Transverse colon (tissue), 4 donors: ENCODE measurements around the gene RHOJ. TPM values are rescaled to one million over a fixed set of nuclear protein-coding genes. Genes with fewer than 3 reads are reported as not detected.

ENCODE experiments used
- DNase-seq: peaks from one replicate; pipeline ENCODE4 v3.0.0-alpha.2; 2019
- H3K27ac ChIP-seq, 4 donors: fragments of 200-600 bp; sonication (generic); 2 replicates each; pipeline ENCODE4 v1.5.1; 2016 to 2018; ENCODE audit warnings: inconsistent platforms in 4 of 4
- H3K27me3 ChIP-seq: fragments of 200-600 bp; sonication (generic); 2 replicates; pipeline ENCODE4 v1.5.1; 2017; ENCODE audit warnings: inconsistent platforms
- H3K36me3 ChIP-seq, 4 donors: fragments of 200-600 bp; sonication (generic); 2 replicates each; pipeline ENCODE4 v1.5.1; 2017 to 2019; ENCODE audit warnings: inconsistent platforms in 4 of 4
- H3K4me1 ChIP-seq, 4 donors: fragments of 200-600 bp; sonication (generic); 2 replicates each; pipeline ENCODE4 v1.5.1; 2017 to 2020; ENCODE audit warnings: inconsistent platforms in 4 of 4
- H3K4me3 ChIP-seq, 4 donors: fragments of 200-600 bp; sonication (generic); 1 replicate in 1 of 4; 2 replicates in 3 of 4; pipeline versions ENCODE4 v1.5.1 to v1.6.1; 2017 to 2019; ENCODE audit warnings: inconsistent platforms in 4 of 4
- H3K9me3 ChIP-seq, 2 donors: fragments of 200-600 bp; sonication (generic); 2 replicates each; pipeline ENCODE4 v1.5.1; 2017 to 2019; ENCODE audit warnings: inconsistent platforms in 2 of 2
- CTCF ChIP-seq, 5 experiments: fragments of 200-600 bp in 3 of 5; fragments of 450-650 bp in 2 of 5; sonication (generic) in 3 of 5; IDR thresholded peaks; 1 replicate in 2 of 5; 2 replicates in 3 of 5; pipeline ENCODE4 v1.5.1; 2016 to 2017; ENCODE audit warnings: antibody characterized with exemption in 5 of 5, inconsistent platforms in 3 of 5, mild to moderate bottlenecking in 2 of 5, moderate library complexity in 1 of 5
- EP300 ChIP-seq: sonication (generic); formaldehyde crosslinking; IDR thresholded peaks from one replicate; pipeline ENCODE4 v1.6.1; 2017; ENCODE audit warnings: antibody characterized with exemption, low read depth
- POLR2A ChIP-seq: fragments of 450-650 bp; IDR thresholded peaks from one replicate; pipeline ENCODE4 v1.6.1; 2016; ENCODE audit warnings: antibody characterized with exemption, mild to moderate bottlenecking, moderate library complexity
- POLR2AphosphoS5 ChIP-seq, 3 donors: sonication (generic); formaldehyde crosslinking; IDR thresholded peaks; one replicate each; pipeline ENCODE4 v1.6.1; 2016; ENCODE audit warnings: antibody characterized with exemption in 3 of 3
- WGBS, 2 donors: methylation state at CpG; one replicate each; pipeline ENCODE4 v1.1.5; 2018; ENCODE audit warnings: low coverage in 1 of 2; 5-methylcytosine and 5-hydroxymethylcytosine counted together
- in situ Hi-C, 4 donors: fragments of 200-750 bp; cut with MboI; loops; one replicate each; pipeline versions ENCODE4 v1.15.0 to v1.15.1; 2017; ENCODE audit warnings: low sequenced_read_pairs in 3 of 4, low pct_ligation_motif_present in 1 of 4, low pct_unique_long_range_greater_than_20kb in 1 of 4
- intact Hi-C: fragments of 100-400 bp; cut with DNase I; formaldehyde crosslinking; loops from one replicate; pipeline ENCODE4 v1.15.1; 2023; ENCODE audit warnings: low total_unique reads
- total RNA-seq, 4 donors: library from RNA; depleted of rRNA; stranded (reverse); fragments of >200 nt; gene quantifications; one replicate each; pipeline ENCODE4 v1.1.0, GENCODE V29; 2016

Gene RHOJ
- total RNA-seq, 4 donors from 2014 or later, result 2.9 to 23.7 (median 12.7) TPM

DNA sequence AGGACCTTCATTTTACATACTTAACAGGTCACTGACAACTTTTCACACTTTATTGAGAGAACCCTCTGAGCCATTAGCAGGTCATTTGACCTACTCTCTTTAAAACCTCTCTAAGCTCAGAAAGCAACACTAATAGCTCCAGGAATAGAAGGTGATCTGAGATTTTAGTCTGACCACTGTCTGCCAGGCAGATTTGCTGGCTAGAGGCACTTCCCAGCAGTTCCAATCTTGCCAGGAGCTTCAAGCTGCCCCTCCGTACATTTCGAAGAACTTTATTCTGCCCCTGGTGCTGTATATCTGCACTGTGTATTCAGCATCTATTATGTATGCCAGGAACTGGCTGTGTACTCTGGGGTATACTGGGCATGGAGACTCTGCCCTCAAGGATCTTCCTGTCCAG, 58.2 kb downstream of the RHOJ start:
- Histone ChIP-seq H3K9me3 (no peaks in the 10 kb centered on the region), H3K36me3 (no peaks in the 10 kb centered on the region), H3K4me1 (no peaks in the 10 kb centered on the region), H3K4me3 (no peak overlapping the region), H3K27me3 (no peaks in the 10 kb centered on the region), H3K27ac (no peak overlapping the region)
- TF ChIP-seq POLR2AphosphoS5 (IDR thresholded peaks at IDR 0.05) (no peak), CTCF (IDR thresholded peaks at IDR 0.05) (no peak), EP300 (no peak), POLR2A (no peak)
- in situ Hi-C loops, result loop anchor here in 2 of 4 donors (25.0 kb wide), 1 partner anchor 1075 kb away; no protein-coding TSS in a partner anchor
- no peak for DNase-seq
- 87 to 100% methylated on average over 2 of the region's 2 CpGs for WGBS, 2 donors
- intact Hi-C loops, result no loop called here

- H3K36me3 ChIP-seq, result no peaks in the 10 kb centered on the region
- in situ Hi-C loops, result loop anchor here in 2 of 4 donors (25.0 kb wide), 1 partner anchor 1079 kb away; no protein-coding TSS in a partner anchor
- DNase-seq, result no peak
- TF ChIP-seq EP300 (no peak), POLR2AphosphoS5 (IDR thresholded peaks at IDR 0.05) (no peak), CTCF (IDR thresholded peaks at IDR 0.05) (no peak), POLR2A (no peak)
- H3K9me3 ChIP-seq, result no peaks in the 10 kb centered on the region
- H3K4me1 ChIP-seq, result no peaks in the 10 kb centered on the region
- H3K27ac ChIP-seq, result no peak overlapping the region
- H3K27me3 ChIP-seq, result no peaks in the 10 kb centered on the region
- intact Hi-C loops, result no loop called here
- no peak overlapping the region for H3K4me3 ChIP-seq
- 60 to 67% methylated on average over 1 of the region's 1 CpG for WGBS, 2 donors
Observed at GRCh38 chr14:63266106-63266505, 61.9 kb downstream of the RHOJ start.

DNA sequence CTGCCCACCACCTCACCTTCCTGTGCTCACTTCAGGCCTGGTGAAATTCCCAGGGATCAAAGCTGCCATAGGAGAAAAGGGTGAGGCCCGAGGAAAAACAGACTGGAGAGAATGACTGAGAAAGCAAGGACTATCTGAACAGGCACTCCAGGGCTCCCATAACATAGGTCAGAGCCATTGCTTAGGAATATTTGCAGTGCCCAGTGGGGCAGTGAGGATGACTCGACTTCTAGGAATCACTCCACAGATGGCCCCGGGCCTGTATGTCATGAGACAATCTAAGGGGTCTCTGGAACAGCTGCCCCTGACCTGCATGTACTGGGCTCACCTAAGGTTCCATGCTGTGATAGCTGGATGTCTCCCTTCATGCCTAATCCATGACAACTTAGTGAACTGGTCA, 62.9 kb downstream of the RHOJ start:
- H3K27me3 ChIP-seq, result no peaks in the 10 kb centered on the region
- TF ChIP-seq POLR2A (no peak), CTCF (IDR thresholded peaks at IDR 0.05) (no peak), EP300 (no peak), POLR2AphosphoS5 (IDR thresholded peaks at IDR 0.05) (no peak)
- no peak overlapping the region for H3K27ac ChIP-seq
- no peaks in the 10 kb centered on the region for H3K4me1 ChIP-seq
- intact Hi-C loops, result no loop called here
- 60 to 100% methylated on average over 1 to 3 of the region's 3 CpGs for WGBS, 2 donors
- in situ Hi-C loops, result loop anchor here in 2 of 4 donors (25.0 kb wide), 1 partner anchor 1080 kb away; no protein-coding TSS in a partner anchor
- H3K36me3 ChIP-seq, result no peaks in the 10 kb centered on the region
- no peak for DNase-seq
- no peak overlapping the region for H3K4me3 ChIP-seq
- no peaks in the 10 kb centered on the region for H3K9me3 ChIP-seq

DNA sequence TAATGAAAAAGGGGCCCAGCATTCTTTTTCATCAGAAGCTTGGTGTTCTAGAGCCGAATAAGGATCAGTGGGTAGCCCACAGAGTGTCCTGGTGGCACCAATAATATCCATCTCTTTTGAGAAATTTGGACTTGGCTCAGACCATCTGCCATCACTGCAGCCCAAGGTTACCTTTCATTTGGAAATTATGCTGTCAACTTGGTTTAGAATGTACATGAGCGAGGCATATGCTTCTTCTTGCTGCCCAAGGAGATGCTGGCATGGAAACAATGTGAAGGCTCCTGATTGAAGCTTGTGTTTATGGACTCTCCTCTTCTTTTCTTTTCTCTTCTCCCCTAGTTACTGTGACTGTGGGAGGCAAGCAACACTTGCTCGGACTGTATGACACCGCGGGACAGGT, 64.5 kb downstream of the RHOJ start:
- in situ Hi-C loops, result loop anchor here in 2 of 4 donors (25.0 kb wide), 1 partner anchor 1081 kb away; no protein-coding TSS in a partner anchor

More for the DNA sequence above, 64.5 kb downstream of the RHOJ start:
- H3K36me3 ChIP-seq, result no peaks in the 10 kb centered on the region
- DNase-seq, result no peak
- 91 to 94% methylated on average over 3 to 5 of the region's 5 CpGs for WGBS, 2 donors
- intact Hi-C loops, result no loop called here
- H3K27ac ChIP-seq, result no peak overlapping the region
- TF ChIP-seq CTCF (IDR thresholded peaks at IDR 0.05) (no peak), POLR2A (no peak), POLR2AphosphoS5 (IDR thresholded peaks at IDR 0.05) (no peak), EP300 (no peak)
- H3K9me3 ChIP-seq, result no peaks in the 10 kb centered on the region
- no peak overlapping the region for H3K4me3 ChIP-seq
- no peaks in the 10 kb centered on the region for H3K27me3 ChIP-seq
- H3K4me1 ChIP-seq, result no peaks in the 10 kb centered on the region
